Mammary epithelial cell (primary cell): Measurements from ENCODE around the gene EVC2.

Experiments used
- EZH2 ChIP-seq: IDR thresholded peaks from 2 replicates; pipeline ENCODE4 v1.6.1; 2012; ENCODE audit warnings: low read length, inconsistent platforms, borderline replicate concordance
- TF ChIP-seq, protein P1 (sequence below), 2 donors: IDR thresholded peaks in 1 of 2; conservative IDR thresholded peaks in 1 of 2; 2 replicates each; pipeline ENCODE4 v1.5.1; 2011 to 2012; ENCODE audit warnings: inconsistent platforms in 2 of 2, low read length in 2 of 2, mild to moderate bottlenecking in 2 of 2, control low read depth in 1 of 2, low read depth in 1 of 2; ENCODE audit not compliant: insufficient read depth in 1 of 2; ENCODE audit errors: extremely low read depth in 1 of 2

DNA sequence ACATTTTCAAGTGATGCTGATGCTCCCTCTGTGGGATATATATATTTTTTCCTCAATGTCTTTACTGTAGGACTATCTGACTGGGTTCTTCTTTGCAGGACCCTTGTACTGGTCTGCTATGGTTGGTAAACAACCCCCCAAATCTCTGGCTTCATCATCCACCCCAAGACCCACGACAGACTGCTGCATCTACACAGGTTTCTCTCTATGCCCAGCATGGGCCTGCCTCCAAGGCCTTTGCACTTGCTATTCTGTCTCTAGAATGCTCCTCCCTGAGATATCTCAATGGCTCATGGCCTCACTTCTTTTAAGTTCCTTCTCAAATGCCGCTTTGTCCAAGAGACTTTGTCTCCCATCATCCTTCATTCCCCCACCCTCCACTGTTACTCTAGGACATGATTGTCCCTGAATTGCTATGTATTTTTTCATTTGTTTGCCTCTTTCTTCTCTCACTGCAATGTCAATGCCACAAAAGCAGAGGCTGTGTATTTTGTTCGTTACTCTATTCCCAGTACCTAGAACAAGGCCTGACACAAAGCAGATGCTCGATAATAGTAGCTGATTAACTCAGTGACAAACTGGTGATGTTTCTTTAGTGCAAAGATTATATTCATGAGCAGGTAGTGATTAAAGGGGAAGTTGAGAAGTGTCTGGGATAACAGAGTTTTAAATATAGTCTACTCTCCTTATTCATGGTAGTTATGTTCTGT lies 9.2 kb upstream of the EVC2 start:
- TF ChIP-seq, protein P1, sequence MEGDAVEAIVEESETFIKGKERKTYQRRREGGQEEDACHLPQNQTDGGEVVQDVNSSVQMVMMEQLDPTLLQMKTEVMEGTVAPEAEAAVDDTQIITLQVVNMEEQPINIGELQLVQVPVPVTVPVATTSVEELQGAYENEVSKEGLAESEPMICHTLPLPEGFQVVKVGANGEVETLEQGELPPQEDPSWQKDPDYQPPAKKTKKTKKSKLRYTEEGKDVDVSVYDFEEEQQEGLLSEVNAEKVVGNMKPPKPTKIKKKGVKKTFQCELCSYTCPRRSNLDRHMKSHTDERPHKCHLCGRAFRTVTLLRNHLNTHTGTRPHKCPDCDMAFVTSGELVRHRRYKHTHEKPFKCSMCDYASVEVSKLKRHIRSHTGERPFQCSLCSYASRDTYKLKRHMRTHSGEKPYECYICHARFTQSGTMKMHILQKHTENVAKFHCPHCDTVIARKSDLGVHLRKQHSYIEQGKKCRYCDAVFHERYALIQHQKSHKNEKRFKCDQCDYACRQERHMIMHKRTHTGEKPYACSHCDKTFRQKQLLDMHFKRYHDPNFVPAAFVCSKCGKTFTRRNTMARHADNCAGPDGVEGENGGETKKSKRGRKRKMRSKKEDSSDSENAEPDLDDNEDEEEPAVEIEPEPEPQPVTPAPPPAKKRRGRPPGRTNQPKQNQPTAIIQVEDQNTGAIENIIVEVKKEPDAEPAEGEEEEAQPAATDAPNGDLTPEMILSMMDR (conservative IDR thresholded peaks at IDR 0.05 in 1 of 2, IDR thresholded peaks at IDR 0.05 in 1 of 2; ENCODE audit: extremely low read depth in 1 of 2, insufficient read depth in 1 of 2, low read depth in 1 of 2, low read length in 2 of 2), result no peak
- TF ChIP-seq EZH2, result no peak
